Putamen (tissue), 1 donor: ENCODE data around the gene RPLP2.

ENCODE experiments used
- DNase-seq: peaks from one replicate; pipeline ENCODE4 v3.0.0-alpha.2; 2016; ENCODE audit warnings: low spot score

The RPLP2 gene

GRCh38 chr11:824292-824880 lies 14.6 kb downstream of the RPLP2 start:
- no peak for DNase-seq

- no peak for DNase-seq
Observed at GRCh38 chr11:824942-825341, 15.2 kb downstream of the RPLP2 start.

- no peak for DNase-seq
Observed at GRCh38 chr11:825366-826226, 15.8 kb downstream of the RPLP2 start.

DNA sequence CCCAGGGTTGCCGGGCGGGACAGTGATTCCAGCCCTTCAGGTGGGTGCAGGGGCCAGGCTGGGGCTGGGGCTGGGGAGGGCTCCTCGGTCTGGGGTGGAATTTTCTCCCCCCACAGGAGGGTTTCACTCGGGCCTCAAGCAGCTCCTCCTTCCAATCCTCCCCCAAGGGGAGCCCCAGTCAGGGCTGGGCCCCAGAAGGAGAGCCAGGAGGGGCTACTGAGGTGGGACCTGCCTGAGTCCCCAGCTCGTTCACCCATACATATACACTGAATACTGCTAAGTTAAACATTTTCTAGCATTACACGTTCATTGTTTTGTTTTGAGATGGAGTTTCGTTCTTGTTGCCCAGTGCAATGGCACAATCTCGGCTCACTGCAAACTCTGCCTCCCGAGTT lies 16.5 kb downstream of the RPLP2 start:
- no peak for DNase-seq

DNA sequence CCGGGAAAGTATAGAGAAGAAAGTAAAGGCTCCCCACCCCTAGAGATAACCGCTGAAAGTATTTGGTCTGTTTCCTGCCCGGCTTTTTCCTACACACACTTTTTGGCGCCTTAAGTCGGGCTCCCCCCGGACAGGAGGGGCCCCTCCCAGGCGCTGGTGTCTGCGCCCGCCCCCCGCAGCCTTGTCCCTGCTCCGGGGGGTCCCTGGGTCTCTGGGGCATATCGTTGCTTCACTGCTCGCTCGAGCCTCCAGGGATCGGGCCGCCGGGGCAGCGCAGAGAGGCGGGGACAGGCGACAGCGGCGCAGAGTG lies 17.0 kb downstream of the RPLP2 start:
- no peak for DNase-seq

DNA sequence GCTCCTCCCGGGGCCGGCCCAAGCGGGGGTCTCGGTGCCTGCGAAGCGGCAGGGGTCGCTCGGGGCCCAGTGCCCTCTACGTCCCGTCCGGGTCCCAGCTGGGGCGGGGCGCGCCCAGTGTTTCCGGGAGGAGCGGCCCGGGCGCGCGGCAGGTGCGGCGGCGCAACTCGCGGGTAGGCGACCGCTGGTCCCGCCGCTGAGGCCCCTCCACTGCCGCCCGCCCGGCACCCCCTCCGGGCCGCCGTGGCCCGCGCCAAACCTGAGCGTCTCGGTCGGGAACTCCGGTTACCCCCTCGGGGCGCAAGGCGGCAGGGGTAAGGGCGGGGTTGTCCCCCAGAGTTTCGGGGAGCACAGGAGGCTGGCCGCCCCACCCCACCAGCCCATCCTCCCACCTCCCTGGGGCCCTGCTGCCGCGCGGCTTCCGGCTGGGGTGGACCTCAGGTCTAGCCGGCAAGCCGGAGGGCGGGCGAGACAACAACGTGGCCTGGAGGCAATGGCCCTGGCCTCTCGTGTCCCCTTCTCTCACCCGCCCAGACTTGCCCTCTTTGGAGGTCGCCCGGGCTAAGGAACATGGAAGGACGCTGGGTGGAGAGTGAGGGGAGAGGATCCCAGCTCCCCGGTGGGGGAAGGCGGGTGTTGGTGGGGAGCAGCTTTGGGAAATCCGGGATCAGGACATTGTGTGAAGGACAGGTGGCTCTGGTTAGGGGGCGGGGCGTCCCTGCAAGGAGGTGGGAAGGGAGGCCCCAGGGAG lies 17.6 kb downstream of the RPLP2 start:
- DNase-seq = no peak

DNA sequence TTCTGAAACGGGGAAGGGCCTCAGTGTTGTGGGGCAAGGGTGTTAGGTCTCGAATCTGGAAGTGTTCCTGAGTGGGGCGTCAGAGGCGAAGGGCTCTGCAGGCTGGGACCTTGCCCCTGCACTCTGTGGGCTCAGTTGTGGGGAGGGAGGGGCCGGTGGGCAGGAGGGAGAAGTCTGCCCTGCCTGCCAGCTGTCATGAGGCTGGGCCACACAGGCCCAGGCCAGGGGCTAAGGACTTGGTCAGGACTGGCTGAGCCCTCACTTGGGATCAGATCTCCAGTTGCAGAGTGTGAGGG lies 18.1 kb downstream of the RPLP2 start, which contains the start of gene CRACR2B:
Gene CRACR2B (plus strand): TSS at position 23 of the 296 bp plus-strand sequence. CDS start 689 bp downstream, outside the sequence.
- no peak for DNase-seq

GRCh38 chr11:828506-829175 lies 18.9 kb downstream of the RPLP2 start:
- DNase-seq = no peak

GRCh38 chr11:829176-829846 lies 19.5 kb downstream of the RPLP2 start:
- no peak for DNase-seq

GRCh38 chr11:829847-830294 lies 20.1 kb downstream of the RPLP2 start:
- no peak for DNase-seq

- no peak for DNase-seq
Observed at GRCh38 chr11:830295-831117, 20.7 kb downstream of the RPLP2 start.

GRCh38 chr11:831118-831864 lies 21.5 kb downstream of the RPLP2 start:
- no peak for DNase-seq

DNA sequence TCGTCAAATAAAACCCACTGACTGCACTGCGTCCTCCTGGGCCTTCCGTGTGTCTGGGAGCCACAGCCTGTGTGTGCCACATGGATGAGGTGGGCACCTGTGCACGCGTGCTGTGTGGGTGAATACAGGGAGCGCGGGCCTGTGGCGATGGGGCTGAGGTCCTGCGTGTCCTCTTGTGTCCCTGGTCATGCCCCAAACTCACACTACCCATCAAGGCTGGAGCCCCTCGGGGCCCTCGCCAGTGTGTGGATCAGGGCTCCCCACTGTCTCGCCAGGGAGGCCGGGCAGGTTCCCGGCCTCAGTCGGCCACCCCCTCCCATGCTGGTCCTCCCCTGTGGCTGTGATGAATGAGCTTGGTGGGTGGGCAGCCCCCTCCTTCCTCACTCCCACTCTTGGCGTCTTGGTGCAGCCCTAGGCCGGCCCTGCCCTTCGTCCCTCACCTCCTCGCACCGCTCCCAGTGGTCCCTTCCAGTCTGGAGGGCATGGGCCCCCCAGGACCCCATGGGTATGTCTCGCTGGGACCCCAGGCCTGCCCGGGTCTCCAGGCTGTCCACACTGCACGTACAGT lies 22.3 kb downstream of the RPLP2 start:
- no peak for DNase-seq

DNA sequence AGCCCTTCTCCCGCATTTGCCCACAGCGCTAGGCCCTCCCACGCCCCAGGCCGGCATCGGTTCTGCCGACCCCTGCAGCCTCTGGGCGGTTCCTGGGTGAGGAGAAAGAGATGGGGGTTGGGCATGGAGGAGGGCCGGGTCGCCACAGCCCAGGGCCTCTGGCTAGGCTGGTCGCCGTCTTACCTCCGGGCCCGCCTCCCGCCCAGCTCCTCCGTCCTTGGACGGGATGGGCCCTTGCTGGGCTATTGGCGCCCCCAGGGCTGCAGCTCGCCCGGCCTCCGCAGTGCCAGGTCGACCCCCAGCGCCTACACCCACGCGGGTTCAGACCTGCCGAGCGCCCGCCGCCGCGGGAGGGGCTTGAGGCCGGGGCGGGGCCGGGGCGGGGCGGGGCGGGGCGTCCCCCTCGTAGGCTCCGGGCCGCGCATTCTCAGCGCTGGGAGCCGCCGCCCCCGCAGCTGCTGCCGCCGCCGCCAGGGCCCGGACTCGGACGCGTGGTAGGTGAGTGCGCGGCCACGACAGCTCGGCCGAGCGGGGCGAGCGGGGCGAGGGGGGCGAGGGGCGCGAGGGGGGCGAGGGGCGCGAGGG lies 22.9 kb downstream of the RPLP2 start, which contains the start of gene CD151:
Gene CD151 (plus strand): TSS at position 424 of the 585 bp plus-strand sequence. CDS start 3,118 bp downstream, outside the sequence.
- DNase-seq = no peak

DNA sequence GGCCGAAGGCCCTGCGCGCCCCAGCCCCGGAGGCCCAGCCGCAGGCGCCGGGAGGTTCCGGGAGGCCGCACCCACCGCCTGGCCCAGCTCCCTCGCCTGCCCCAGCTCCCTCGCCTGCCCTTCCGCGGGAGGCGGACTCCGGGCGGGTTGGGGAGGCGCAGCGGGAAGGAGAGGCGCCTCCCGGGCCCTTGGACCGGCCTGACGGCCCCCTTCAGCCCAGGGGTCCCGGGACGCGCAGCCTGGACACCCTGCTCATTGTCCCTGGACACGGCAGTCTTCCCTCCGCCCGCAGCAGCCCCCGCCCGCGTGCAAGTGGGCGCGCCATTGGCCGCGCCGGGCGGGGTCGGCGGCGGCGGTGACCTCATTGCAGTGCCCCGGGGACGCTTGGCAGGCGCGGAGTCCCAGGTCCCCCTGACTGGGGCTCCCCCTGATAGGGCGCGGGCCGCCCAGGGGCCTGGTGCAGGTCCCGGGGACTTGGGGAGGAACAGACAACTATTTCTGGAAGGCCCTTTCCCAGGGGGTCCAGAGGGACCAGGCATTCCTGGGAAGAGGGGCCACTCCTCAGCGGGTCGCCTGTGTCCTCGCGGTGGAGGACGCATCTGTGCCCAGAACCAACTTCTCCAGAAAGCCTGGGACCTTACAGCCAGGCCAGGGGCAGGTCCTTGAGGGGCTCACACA lies 23.5 kb downstream of the RPLP2 start:
- DNase-seq = no peak

GRCh38 chr11:833849-834311 lies 24.1 kb downstream of the RPLP2 start:
- DNase-seq = no peak

DNA sequence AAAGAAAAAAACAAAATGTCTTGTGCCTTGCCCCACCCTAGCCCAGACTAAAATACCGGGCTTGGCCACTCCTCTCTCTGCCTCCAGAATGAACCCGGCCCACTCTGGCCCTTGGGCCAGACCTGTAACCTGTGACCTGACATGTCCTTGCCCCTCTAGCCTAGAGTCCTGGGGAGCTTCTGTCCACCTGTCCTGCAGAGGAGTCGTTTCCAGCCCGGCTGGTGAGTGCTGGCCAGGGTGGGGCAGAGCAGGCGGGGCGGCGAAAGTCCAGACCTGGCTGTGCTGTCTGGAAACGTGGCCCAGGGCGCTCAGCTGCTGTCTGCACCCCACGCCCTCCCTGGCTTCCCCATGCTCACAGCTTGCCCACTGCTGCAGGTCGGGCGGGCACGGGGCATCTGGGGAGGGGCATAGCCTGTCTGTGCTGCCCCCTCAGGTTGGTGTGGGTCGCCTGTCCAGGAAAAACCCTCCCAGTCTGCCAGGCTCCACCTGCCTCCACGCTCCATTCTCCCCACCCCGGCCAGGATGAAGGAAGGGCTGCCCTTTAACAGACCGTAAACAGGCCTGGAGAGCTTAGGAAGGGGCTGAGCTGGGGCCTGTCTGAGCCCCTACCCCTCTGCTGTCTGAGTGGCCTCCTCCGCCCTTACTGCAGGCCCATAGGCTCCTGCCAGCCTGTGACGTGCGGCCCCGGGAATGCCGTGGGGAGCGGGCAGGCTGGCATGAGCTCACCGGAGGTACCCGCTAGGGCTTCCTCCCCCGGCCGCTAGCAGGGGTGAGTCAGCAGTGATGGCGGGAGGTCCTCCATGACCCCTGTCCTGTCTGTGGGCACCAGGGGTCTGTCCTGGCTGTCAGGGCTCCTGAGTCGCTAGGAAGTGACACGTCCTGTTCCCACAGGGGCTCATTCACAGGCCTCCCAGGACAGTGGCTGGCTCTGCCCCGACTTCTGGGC lies 24.9 kb downstream of the RPLP2 start:
- no peak for DNase-seq

DNA sequence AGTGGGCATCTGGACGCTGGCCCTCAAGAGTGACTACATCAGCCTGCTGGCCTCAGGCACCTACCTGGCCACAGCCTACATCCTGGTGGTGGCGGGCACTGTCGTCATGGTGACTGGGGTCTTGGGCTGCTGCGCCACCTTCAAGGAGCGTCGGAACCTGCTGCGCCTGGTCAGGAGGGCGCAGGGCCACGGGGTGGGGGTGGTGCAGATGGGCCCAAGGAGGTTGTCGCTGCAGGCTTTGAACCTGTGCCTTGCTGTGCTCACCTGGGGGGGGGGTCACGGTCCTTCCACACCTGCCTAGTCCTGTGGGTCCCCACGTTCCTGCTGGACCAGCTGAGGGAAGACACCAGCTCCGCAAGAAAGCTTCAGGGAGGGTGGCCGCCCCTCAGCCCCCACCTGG lies 26.5 kb downstream of the RPLP2 start:
- DNase-seq = no peak
